Activated T-helper 2 cell treated with anti-CD3 and anti-CD28 coated beads, Interferon-gamma antibody, Interleukin-2, Interleukin-4, amounts not matched to agents 10 μg/mL and 5 μg/mL and 100 μg/mL, durations not matched to agents 14 hours and 24 hours and 36 hours (primary cell): ENCODE data around the gene C1S. TPM values are rescaled to one million over a fixed set of nuclear protein-coding genes. Genes with fewer than 3 reads are reported as not detected.
A peak's percentile ranks its signal among the peaks of the same experiment; 100 is the strongest.
"Not testable (repeated sequence)": the region's sequence is repeated elsewhere in the genome, so short reads cannot be mapped to it uniquely, and the experiment has no call there.

Source experiments
- DNase-seq: peaks from one replicate; pipeline ENCODE4 v3.0.0; 2021; ENCODE audit warnings: low spot score
- H3K27ac Mint-ChIP-seq: one replicate; pipeline ENCODE4 v1.8.0; 2021; ENCODE audit warnings: mixed read lengths
- H3K27me3 Mint-ChIP-seq: one replicate; pipeline ENCODE4 v1.8.0; 2021; ENCODE audit warnings: low read depth, mixed read lengths
- H3K36me3 Mint-ChIP-seq: one replicate; pipeline ENCODE4 v1.8.0; 2021; ENCODE audit warnings: low read depth, mixed read lengths
- H3K4me1 Mint-ChIP-seq: one replicate; pipeline ENCODE4 v1.8.0; 2021; ENCODE audit warnings: low read depth, mixed read lengths
- H3K4me3 Mint-ChIP-seq: one replicate; pipeline ENCODE4 v1.8.0; 2021; ENCODE audit warnings: low read depth, mild to moderate bottlenecking, moderate library complexity, mixed read lengths
- H3K9me3 Mint-ChIP-seq: one replicate; pipeline ENCODE4 v1.8.0; 2021; ENCODE audit warnings: mixed read lengths
- intact Hi-C: fragments of 100-400 bp; cut with micrococcal nuclease; formaldehyde crosslinking; loops from one replicate; pipeline ENCODE4 v1.15.1; 2023
- total RNA-seq: library from RNA; stranded (reverse); gene quantifications from 2 replicates; pipeline ENCODE4 v1.2.3, GENCODE V29; 2022

C1S gene
- total RNA-seq, 1 donor from 2014 or later: 2.6 TPM

DNA sequence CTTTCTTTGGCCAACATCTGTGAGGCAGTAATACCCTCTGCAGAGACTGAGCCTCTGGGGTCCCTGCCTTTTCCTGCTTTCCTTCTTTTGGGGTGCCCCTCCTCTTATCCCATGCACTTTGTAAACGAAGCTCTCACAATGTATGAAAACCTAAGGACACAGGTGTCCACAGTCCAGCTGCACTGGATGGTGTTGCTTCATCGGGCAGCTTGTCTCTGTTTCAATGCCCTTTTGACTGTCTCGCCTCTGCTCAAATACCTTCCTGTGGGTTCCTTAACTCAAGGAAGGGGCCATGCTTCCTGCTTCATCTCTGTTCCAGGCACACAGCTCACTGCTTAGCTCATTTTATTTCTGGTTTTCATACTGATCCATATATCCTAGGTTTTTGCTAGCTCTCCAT lies 42.1 kb downstream of the C1S start:
- H3K27me3 Mint-ChIP-seq: no peaks in the 10 kb centered on the region
- peaks cover 14% of the 10 kb centered on the region for H3K4me1 Mint-ChIP-seq
- intact Hi-C loops: no loop called here
- no peak for DNase-seq
- peaks cover 46% of the 10 kb centered on the region for H3K36me3 Mint-ChIP-seq
- no peak overlapping the region for H3K4me3 Mint-ChIP-seq
- H3K9me3 Mint-ChIP-seq: peaks cover 14% of the 10 kb centered on the region
- no peak overlapping the region for H3K27ac Mint-ChIP-seq

DNA sequence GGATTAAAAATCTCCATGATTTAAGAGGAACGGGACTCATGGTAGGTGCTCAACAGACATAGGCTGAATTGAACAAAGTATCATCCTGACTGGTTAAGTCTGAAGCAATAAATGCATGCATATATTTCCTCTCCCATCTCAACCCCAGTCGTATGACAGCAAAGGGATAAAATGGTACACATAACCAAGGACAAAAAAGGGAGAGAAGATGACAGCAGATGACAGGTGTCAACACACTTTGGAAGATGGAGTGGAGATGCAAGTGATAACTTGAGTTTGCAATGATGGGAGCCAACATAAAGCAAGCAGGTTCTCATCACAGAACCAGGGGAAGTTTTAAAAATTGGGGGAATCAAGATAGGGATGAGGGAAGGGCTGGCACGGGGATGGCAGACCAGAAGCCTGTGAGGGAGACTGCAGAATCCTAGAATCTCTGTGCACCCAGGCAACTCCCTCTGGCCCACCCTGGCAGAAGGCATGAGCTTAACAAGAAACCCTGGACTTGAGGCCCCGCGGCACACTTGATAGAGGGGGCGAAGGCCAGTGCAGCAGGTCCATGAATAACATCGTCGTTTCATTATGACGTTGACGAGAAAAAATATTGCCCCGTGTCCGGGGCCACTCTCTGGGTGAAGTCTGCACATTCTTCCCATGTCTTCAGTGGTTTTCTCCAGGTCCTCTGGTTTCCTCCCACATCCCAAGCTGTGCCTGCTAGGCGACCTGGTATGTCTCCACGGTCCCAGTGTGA lies 43.5 kb downstream of the C1S start:
- Mint-ChIP-seq H3K4me3 (no peak overlapping the region), H3K36me3 (peaks cover 46% of the 10 kb centered on the region)

DNA sequence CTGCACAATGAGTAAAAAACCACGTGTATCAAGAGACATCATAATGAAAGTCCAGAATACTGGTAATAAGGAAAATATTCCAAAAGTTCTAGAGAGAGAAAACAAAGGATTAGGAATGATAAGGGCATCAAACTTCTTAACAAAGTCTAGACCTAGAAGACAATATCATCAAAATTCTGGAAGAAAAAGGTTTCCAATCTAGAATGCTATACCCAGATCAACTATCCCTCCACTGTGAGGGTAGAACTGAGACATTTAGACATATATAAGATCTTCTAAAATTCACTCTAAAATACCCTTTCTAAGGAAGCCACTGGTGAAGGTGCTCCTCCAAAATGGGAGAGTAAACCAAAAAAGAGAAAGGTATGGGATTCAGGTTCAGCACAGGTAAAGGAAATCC lies 45.6 kb downstream of the C1S start:
- no peak overlapping the region for H3K27ac Mint-ChIP-seq
- intact Hi-C loops: loop anchor here (5.0 kb wide), 1 partner anchor 164 kb away; the partner anchor contains the start of genes C12orf57 and RNU7-1
- peaks cover 32% of the 10 kb centered on the region for H3K4me1 Mint-ChIP-seq

More for the DNA sequence above, 43.5 kb downstream of the C1S start:
- no peaks in the 10 kb centered on the region for H3K27me3 Mint-ChIP-seq
- peaks cover 14% of the 10 kb centered on the region for H3K9me3 Mint-ChIP-seq
- no peak for DNase-seq
- peaks cover 22% of the 10 kb centered on the region for H3K4me1 Mint-ChIP-seq
- intact Hi-C loops: no loop called here
- no peak overlapping the region for H3K27ac Mint-ChIP-seq

DNA sequence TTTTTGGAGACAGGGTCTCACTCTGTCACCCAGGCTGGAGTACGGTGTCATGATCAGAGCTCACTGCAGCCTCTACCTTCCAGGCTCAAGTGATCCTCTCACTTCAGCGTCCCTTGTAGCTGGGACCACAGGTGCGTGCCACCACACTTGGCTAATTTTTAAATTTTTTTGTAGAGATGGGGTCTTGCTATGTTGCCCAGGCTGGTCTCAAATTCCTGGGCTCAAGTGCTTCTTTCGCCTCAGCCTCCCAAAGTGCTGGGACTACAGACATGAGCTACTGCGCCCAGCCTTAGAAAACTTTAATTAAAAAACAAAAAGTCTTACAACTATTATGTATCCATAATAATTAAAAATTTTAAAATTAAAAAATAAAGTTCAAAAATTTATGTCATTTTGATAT lies 46.7 kb downstream of the C1S start:
- H3K36me3 Mint-ChIP-seq: peaks cover 50% of the 10 kb centered on the region
- H3K27ac Mint-ChIP-seq, H3K4me3 Mint-ChIP-seq, DNase-seq, H3K27me3 Mint-ChIP-seq: not testable (repeated sequence)
- intact Hi-C loops: loop anchor here (5.0 kb wide), 1 partner anchor 165 kb away; the partner anchor contains the start of genes C12orf57 and RNU7-1
- H3K9me3 Mint-ChIP-seq: peaks cover 14% of the 10 kb centered on the region
- peaks cover 36% of the 10 kb centered on the region for H3K4me1 Mint-ChIP-seq

More for the DNA sequence above, 45.6 kb downstream of the C1S start:
- no peak for DNase-seq
- Mint-ChIP-seq H3K36me3 (peaks cover 51% of the 10 kb centered on the region), H3K9me3 (peaks cover 14% of the 10 kb centered on the region), H3K4me3 (peak overlapping the region; percentile 26), H3K27me3 (no peaks in the 10 kb centered on the region)

DNA sequence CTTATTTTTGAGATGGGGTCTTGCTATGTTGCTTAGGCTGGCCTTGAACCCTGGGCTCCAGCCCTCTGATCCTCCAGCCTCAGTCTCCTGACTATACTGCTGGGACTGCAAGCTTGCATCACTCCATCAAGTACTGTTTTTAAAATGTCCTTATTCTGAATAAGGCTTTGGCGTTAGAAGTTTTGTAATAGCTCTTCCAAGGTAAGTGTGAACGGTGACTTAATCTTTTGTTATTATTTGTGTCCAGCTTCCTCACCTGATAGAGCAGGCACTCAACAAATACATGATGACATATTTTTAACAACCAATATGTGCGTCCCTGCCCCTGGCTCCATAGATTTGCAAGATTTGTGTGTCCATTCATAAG lies 47.1 kb downstream of the C1S start:
- Mint-ChIP-seq H3K27me3 (no peaks in the 10 kb centered on the region), H3K4me1 (peaks cover 35% of the 10 kb centered on the region)
- no peak for DNase-seq

DNA sequence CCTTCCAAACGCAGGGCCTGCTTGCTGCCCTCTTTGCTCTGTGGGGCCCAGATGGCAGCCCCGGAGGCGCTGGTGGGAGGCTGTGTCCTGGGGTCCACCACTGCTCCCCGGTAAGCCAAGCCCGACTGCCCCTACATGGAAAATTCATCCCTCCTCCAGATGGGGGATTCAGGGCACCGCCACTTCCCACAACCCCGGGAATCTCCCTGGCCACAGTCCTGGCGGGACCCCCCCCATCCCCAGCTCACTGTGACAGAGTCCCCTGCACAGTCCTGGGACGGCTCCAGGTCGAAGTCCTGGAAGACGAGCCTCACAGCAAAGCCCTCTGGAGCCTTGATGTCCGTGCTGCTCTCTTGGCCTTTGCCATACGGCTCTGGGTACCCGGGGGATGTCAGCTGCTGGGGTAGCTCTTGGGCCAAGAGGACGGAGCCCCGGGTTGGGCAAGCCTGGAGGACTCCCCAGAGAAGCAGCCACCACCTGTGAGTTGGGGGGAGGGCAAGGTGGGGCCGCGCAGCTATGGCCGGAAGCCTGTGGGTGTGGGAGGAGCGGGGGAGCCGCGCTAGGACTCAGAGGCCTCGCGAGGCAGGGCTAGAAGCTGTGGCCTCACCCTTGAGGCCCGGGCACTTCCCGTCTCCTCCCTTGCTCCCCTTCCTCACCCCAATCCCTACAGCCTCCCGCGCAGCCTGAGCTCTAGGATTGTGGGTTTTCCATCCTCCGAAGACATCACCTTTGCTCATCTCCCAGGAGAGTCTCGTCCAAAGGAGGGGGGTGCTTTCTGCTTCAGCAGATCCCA lies 47.7 kb downstream of the C1S start:
- intact Hi-C loops: loop anchor here (2.0 to 5.0 kb wide), 2 partner anchors 137 to 166 kb away; partner anchors contain the start of genes C12orf57, EMG1, PHB2 and RNU7-1
- H3K4me1 Mint-ChIP-seq: peaks cover 35% of the 10 kb centered on the region
- peaks cover 47% of the 10 kb centered on the region for H3K36me3 Mint-ChIP-seq

More for the DNA sequence above, 47.1 kb downstream of the C1S start:
- intact Hi-C loops: loop anchor here (2.0 to 5.0 kb wide), 2 partner anchors 137 to 165 kb away; partner anchors contain the start of genes C12orf57, EMG1, PHB2 and RNU7-1
- Mint-ChIP-seq H3K4me3 (peak overlapping the region; percentile 91), H3K27ac (peak overlapping the region; percentile 89), H3K36me3 (peaks cover 47% of the 10 kb centered on the region), H3K9me3 (peaks cover 14% of the 10 kb centered on the region)

DNA sequence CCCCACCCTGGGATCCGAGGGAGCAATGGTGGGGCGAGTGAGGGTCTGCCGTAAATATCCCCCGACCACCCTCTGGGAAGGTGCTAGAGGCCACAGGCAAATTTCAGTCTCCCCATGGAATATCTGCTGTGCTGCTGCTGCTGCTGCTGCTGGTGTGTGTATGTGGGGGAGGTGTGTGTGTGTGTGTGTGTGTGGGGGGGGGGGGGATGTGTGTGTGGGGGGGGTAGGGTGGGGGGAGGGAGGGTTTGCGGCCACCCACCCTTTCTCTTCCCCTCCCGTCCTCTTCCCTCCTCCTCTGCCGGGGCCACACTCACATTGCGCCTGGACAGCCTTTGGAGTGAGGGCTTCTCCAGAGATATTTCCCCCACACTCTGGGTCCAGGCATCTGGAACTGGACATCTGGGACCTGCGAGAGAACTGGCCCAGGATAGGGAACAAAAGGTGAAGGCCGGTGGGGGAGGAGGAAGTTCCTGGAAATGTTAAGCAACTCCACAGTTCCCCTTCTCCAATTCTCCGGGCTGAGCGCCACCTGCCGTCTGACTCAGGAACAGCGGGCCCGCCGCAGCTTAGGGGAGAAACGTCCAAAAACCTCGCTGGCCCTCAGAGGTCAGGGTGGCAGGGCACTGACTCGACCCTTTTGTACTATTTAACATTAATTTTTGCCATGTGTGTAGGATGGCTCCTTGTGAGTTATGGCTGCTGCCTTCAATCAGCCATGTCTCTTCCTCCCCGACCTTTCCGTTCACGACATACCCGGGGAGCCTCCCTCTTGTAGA lies 48.5 kb downstream of the C1S start, which contains the start of gene C1RL:
TSS of gene C1RL (minus strand) at position 419 of the 776 bp plus-strand sequence. CDS start at position 385, 34 bp downstream.
- peak; percentile 66 for DNase-seq
- Mint-ChIP-seq H3K27ac (peak within 1 kb of the TSS; percentile 89), H3K27me3 (no peaks in the 10 kb centered on the region), H3K4me3 (peak within 1 kb of the TSS; percentile 91), H3K4me1 (peaks cover 39% of the 10 kb centered on the region), H3K9me3 (peaks cover 14% of the 10 kb centered on the region), H3K36me3 (peaks cover 51% of the 10 kb centered on the region)
- intact Hi-C loops: loop anchor here (1.0 to 5.0 kb wide), 3 partner anchors 90 to 167 kb away; partner anchors contain the start of genes C12orf57, EMG1, PHB2 and RNU7-1

More for the DNA sequence above, 47.7 kb downstream of the C1S start:
- DNase-seq: peak; percentile 76
- Mint-ChIP-seq H3K27me3 (no peaks in the 10 kb centered on the region), H3K9me3 (peaks cover 14% of the 10 kb centered on the region), H3K27ac (peak overlapping the region; percentile 89), H3K4me3 (peak overlapping the region; percentile 91)

DNA sequence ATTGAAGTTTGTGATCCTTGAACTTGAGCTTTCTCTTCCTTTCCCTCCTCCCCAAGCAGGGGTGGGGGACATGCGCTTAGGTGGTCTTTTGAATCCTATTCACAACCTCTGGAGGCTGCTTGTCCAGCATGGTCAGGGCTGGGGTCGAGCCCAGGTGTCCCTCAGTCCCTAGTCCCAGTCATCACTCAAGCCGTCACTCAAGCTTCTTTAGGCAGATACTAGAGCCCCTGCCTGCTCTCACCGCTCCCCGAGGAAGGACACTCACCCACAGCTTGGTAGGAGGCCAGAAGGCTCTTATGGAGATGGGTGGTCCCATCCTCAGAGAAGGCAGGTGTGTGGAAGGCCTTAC lies 49.0 kb downstream of the C1S start:
- H3K9me3 Mint-ChIP-seq: peaks cover 14% of the 10 kb centered on the region
- H3K27me3 Mint-ChIP-seq: no peaks in the 10 kb centered on the region
- H3K4me3 Mint-ChIP-seq: peak overlapping the region; percentile 91
- DNase-seq: no peak
- H3K27ac Mint-ChIP-seq: peak overlapping the region; percentile 73
- H3K36me3 Mint-ChIP-seq: peaks cover 56% of the 10 kb centered on the region
- peaks cover 39% of the 10 kb centered on the region for H3K4me1 Mint-ChIP-seq
- intact Hi-C loops: loop anchor here (1.0 to 5.0 kb wide), 3 partner anchors 90 to 167 kb away; partner anchors contain the start of genes C12orf57, EMG1, PHB2 and RNU7-1

DNA sequence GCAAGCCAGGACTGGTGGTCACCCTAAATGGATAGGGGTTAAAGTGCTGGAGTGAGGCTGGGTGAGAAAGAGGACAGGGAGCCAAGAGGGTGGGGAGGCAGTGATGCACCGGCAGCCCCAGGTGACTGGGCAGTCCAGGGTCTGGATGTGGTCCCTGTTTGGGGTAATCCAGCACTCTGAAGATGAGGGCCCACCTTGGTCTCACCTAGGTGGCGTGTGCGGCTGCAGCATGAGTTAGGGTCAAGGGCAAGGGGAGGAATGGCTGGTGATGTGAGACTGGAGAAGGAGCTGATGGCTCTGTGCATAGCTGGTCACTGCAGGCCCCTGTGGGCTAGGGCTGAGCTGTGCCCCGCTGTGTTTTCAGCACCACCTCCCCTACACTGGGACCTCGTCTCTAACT lies 50.1 kb downstream of the C1S start:
- H3K27me3 Mint-ChIP-seq: no peaks in the 10 kb centered on the region
- no peak overlapping the region for H3K4me3 Mint-ChIP-seq
- peaks cover 36% of the 10 kb centered on the region for H3K4me1 Mint-ChIP-seq
- no peak for DNase-seq
- H3K27ac Mint-ChIP-seq: no peak overlapping the region
- intact Hi-C loops: no loop called here
- peaks cover 55% of the 10 kb centered on the region for H3K36me3 Mint-ChIP-seq
- H3K9me3 Mint-ChIP-seq: peaks cover 11% of the 10 kb centered on the region

DNA sequence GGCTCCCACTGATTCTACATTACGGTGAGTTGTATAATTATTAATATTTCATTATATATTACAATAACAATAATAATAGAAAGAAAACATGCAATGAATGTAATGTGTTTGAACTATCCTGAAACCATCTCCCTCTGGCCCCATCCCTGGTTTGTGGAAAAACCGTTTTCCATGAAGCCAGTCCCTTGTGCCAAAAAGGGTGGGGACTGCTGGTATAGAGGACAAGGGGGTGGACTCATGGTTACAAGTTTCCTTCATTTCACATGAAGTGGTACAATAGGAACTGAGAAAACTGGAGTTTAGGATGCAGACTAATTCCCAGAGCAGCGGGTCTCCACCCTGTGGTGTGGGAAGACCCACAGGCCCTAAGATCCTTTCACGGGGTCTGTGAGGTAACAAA lies 51.5 kb downstream of the C1S start:
- Mint-ChIP-seq H3K9me3 (no peaks in the 10 kb centered on the region), H3K36me3 (peaks cover 50% of the 10 kb centered on the region), H3K27me3 (no peaks in the 10 kb centered on the region), H3K4me1 (peaks cover 31% of the 10 kb centered on the region), H3K27ac (no peak overlapping the region), H3K4me3 (no peak overlapping the region)
- no peak for DNase-seq
- intact Hi-C loops: no loop called here

DNA sequence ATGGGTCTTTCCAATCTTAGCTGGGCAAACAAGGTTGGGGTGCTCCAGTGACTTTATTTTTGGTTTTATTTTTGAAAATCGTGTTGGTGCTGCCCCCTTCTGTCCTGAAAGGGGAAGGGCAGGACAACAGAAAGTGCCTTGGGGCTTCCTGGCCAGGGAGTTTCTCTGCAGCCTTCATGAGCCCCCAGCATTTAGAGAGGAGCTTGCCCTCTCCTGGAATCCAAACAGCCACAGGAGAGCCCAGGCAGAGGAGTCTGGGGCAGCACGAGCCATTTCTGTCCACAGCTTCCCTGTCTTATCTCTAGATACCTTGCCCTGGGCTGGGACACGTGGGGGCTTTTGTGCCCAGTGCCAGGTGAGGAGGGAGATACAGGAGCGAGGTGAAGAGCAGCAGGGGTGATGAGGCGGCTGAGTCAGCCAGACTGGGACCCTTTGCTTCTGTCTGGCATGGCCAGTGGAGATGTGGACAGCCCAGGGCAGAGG lies 52.9 kb downstream of the C1S start:
- Mint-ChIP-seq H3K27me3 (no peaks in the 10 kb centered on the region), H3K36me3 (peaks cover 48% of the 10 kb centered on the region), H3K27ac (peak overlapping the region; percentile 11), H3K4me3 (no peak overlapping the region), H3K4me1 (peaks cover 23% of the 10 kb centered on the region), H3K9me3 (no peaks in the 10 kb centered on the region)
- intact Hi-C loops: loop anchor here (1.0 kb wide), 1 partner anchor 94 kb away; no protein-coding TSS in a partner anchor
- DNase-seq: peak; percentile 35

DNA sequence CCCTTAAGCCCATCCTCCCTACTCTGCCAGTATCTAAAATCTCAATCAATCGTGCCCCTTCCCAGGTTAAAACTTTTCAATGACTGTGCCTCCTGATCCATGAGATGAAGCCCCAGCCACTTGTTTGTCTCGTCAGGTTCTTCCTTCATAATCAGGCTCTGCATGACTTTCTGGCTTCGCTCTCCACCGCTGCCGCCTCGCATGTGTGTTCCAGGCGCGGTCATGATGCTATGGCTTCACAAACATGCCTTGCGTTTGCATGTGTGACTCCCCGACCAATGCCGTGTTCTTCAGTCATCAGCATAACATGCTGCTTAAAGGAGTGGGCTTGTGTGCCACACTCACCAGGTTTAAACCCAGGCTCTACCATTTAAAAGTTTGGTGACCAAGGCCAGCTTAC lies 53.5 kb downstream of the C1S start:
- Mint-ChIP-seq H3K27me3 (no peaks in the 10 kb centered on the region), H3K4me3 (no peak overlapping the region), H3K27ac (no peak overlapping the region), H3K4me1 (peaks cover 23% of the 10 kb centered on the region), H3K36me3 (peaks cover 50% of the 10 kb centered on the region), H3K9me3 (no peaks in the 10 kb centered on the region)
- no peak for DNase-seq
- intact Hi-C loops: no loop called here
